Suprapubic skin (tissue), 4 donors: ENCODE measurements around the gene MAP6. TPM values are rescaled to one million over a fixed set of nuclear protein-coding genes. Genes with fewer than 3 reads are reported as not detected.

ENCODE experiments used
- DNase-seq, 2 donors: peaks; one replicate each; pipeline ENCODE4 v3.0.0-alpha.2; 2019; ENCODE audit warnings: low spot score in 2 of 2
- H3K27ac ChIP-seq: fragments of 200-600 bp; sonication (generic); one replicate; pipeline ENCODE4 v1.5.1; 2019
- H3K27me3 ChIP-seq: fragments of 200-600 bp; sonication (generic); one replicate; pipeline ENCODE4 v1.5.1; 2019
- H3K36me3 ChIP-seq: fragments of 200-600 bp; sonication (generic); one replicate; pipeline ENCODE4 v1.5.1; 2019
- H3K4me1 ChIP-seq: fragments of 200-600 bp; sonication (generic); one replicate; pipeline ENCODE4 v1.5.1; 2019
- H3K4me3 ChIP-seq: fragments of 200-600 bp; sonication (generic); one replicate; pipeline ENCODE4 v1.5.1; 2019; ENCODE audit warnings: mild to moderate bottlenecking
- H3K9me3 ChIP-seq: fragments of 200-600 bp; sonication (generic); one replicate; pipeline ENCODE4 v1.5.1; 2019
- CTCF ChIP-seq, 2 donors: fragments of 200-600 bp in 1 of 2; fragments of 450-650 bp in 1 of 2; sonication (generic) in 1 of 2; IDR thresholded peaks; one replicate each; pipeline ENCODE4 v1.5.1; 2016 to 2019; ENCODE audit warnings: antibody characterized with exemption in 2 of 2, mild to moderate bottlenecking in 1 of 2, moderate library complexity in 1 of 2
- EP300 ChIP-seq: sonication (generic); formaldehyde crosslinking; IDR thresholded peaks from one replicate; pipeline ENCODE4 v1.6.1; 2017; ENCODE audit warnings: antibody characterized with exemption
- POLR2A ChIP-seq, 2 donors: fragments of 450-650 bp; IDR thresholded peaks; one replicate each; pipeline ENCODE4 v1.6.1; 2017; ENCODE audit warnings: antibody characterized with exemption in 2 of 2, mild to moderate bottlenecking in 2 of 2, moderate library complexity in 2 of 2
- POLR2AphosphoS5 ChIP-seq, 3 donors: sonication (generic); formaldehyde crosslinking; IDR thresholded peaks; one replicate each; pipeline ENCODE4 v1.6.1; 2017; ENCODE audit warnings: antibody characterized with exemption in 3 of 3
- WGBS: methylation state at CpG from one replicate; pipeline ENCODE4 v1.1.5; 2018; 5-methylcytosine and 5-hydroxymethylcytosine counted together
- total RNA-seq, 4 donors: library from RNA; depleted of rRNA; stranded (reverse); fragments of >200 nt; gene quantifications; one replicate each; pipeline ENCODE4 v1.1.0, GENCODE V29; 2016

MAP6 gene
- total RNA-seq, 4 donors from 2014 or later: 2.7 to 11.0 (median 4.6) TPM

GRCh38 chr11:75557666-75558494 lies 111.0 kb downstream of the MAP6 start:
- no peak overlapping the region for H3K4me3 ChIP-seq
- H3K4me1 ChIP-seq: peaks cover 75% of the 10 kb centered on the region
- H3K36me3 ChIP-seq: no peaks in the 10 kb centered on the region
- peak overlapping the region; percentile 90 for H3K27ac ChIP-seq
- DNase-seq: no peak
- H3K9me3 ChIP-seq: no peaks in the 10 kb centered on the region
- WGBS: 20% methylated on average over 13 of the region's 17 CpGs
- no peaks in the 10 kb centered on the region for H3K27me3 ChIP-seq
- TF ChIP-seq POLR2AphosphoS5 (IDR thresholded peaks at IDR 0.05) (no peak), EP300 (no peak), CTCF (IDR thresholded peaks at IDR 0.05) (no peak), POLR2A (IDR thresholded peaks at IDR 0.05) (no peak)

GRCh38 chr11:75556275-75556674 lies 112.6 kb downstream of the MAP6 start:
- Histone ChIP-seq H3K27ac (no peak overlapping the region), H3K27me3 (no peaks in the 10 kb centered on the region), H3K9me3 (no peaks in the 10 kb centered on the region), H3K4me1 (peaks cover 68% of the 10 kb centered on the region), H3K36me3 (no peaks in the 10 kb centered on the region), H3K4me3 (no peak overlapping the region)
- WGBS: 68% methylated on average over 3 of the region's 3 CpGs
- no peak for TF ChIP-seq CTCF (IDR thresholded peaks at IDR 0.05)
- no peak for TF ChIP-seq POLR2AphosphoS5 (IDR thresholded peaks at IDR 0.05)
- TF ChIP-seq POLR2A (IDR thresholded peaks at IDR 0.05): no peak
- TF ChIP-seq EP300: no peak
- DNase-seq: no peak

GRCh38 chr11:75555079-75555811 lies 113.6 kb downstream of the MAP6 start:
- Histone ChIP-seq H3K36me3 (no peaks in the 10 kb centered on the region), H3K27ac (peak overlapping the region; percentile 72), H3K4me1 (peaks cover 58% of the 10 kb centered on the region), H3K4me3 (no peak overlapping the region), H3K9me3 (no peaks in the 10 kb centered on the region), H3K27me3 (no peaks in the 10 kb centered on the region)
- 82% methylated on average over 12 of the region's 12 CpGs for WGBS
- TF ChIP-seq POLR2A (IDR thresholded peaks at IDR 0.05): no peak
- TF ChIP-seq CTCF (IDR thresholded peaks at IDR 0.05): no peak
- TF ChIP-seq POLR2AphosphoS5 (IDR thresholded peaks at IDR 0.05): no peak
- TF ChIP-seq EP300: no peak
- no peak for DNase-seq

- Histone ChIP-seq H3K4me3 (no peak overlapping the region), H3K27ac (peak overlapping the region; percentile 72)
- peak; percentile 89 to 91 for DNase-seq
Observed at GRCh38 chr11:75554258-75555022, 114.4 kb downstream of the MAP6 start.

More at GRCh38 chr11:75554258-75555022, 114.4 kb downstream of the MAP6 start:
- TF ChIP-seq POLR2A (IDR thresholded peaks at IDR 0.05) (peak in 1 of 2 donors; percentile 11), CTCF (IDR thresholded peaks at IDR 0.05) (no peak), POLR2AphosphoS5 (IDR thresholded peaks at IDR 0.05) (peak in 1 of 3 donors; percentile 54)
- Histone ChIP-seq H3K27me3 (no peaks in the 10 kb centered on the region), H3K4me1 (peaks cover 50% of the 10 kb centered on the region), H3K9me3 (no peaks in the 10 kb centered on the region), H3K36me3 (no peaks in the 10 kb centered on the region)
- 32% methylated on average over 16 of the region's 21 CpGs for WGBS
